Measurements from ENCODE around the gene MRPL52.

GRCh38 chr14:22872833-22873520, 43.3 kb downstream of the MRPL52 start:
- 0 out of 6 replicates have a peak, but pooled peaks of 1 of the 3 experiments have one; percentile 5 for TF ChIP-seq CTCF (IDR thresholded peaks at IDR 0.05 in 2 of 3, conservative IDR thresholded peaks at IDR 0.05 in 1 of 3; ENCODE audit: borderline replicate concordance in 1 of 3, insufficient read depth in 1 of 3, low read depth in 2 of 3, low read length in 2 of 3)
- no peak for TF ChIP-seq ZNF274 (IDR thresholded peaks at IDR 0.05; ENCODE audit: low read depth, low read length)
- TF ChIP-seq EZH2 (IDR thresholded peaks at IDR 0.05) = no peak
- TF ChIP-seq ZFX (IDR thresholded peaks at IDR 0.05) = no peak
- TF ChIP-seq TCF7L2 (IDR thresholded peaks at IDR 0.05; ENCODE audit: borderline replicate concordance, extremely low read depth, insufficient read depth, insufficient read length) = no peak
- TF ChIP-seq ZBTB33 (IDR thresholded peaks at IDR 0.05; ENCODE audit: extremely low read depth, insufficient replicate concordance, low read length) = no peak
- no peak for TF ChIP-seq POLR2A (IDR thresholded peaks at IDR 0.05; ENCODE audit: borderline replicate concordance, extremely low read depth, insufficient read depth, insufficient read length)
- TF ChIP-seq EZH2phosphoT487 (IDR thresholded peaks at IDR 0.05; ENCODE audit: borderline replicate concordance) = no peak
- TF ChIP-seq RAD21 (IDR thresholded peaks at IDR 0.05; ENCODE audit: low read depth) = no peak
- TF ChIP-seq ATF3 (IDR thresholded peaks at IDR 0.05) = no peak
- no peak for TF ChIP-seq MAX (IDR thresholded peaks at IDR 0.05)
